Measurements from ENCODE around the gene AMTN. TPM values are rescaled to one million over a fixed set of nuclear protein-coding genes. Genes with fewer than 3 reads are reported as not detected.

The AMTN gene
- total RNA-seq, 1 donor from 2014 or later = not detected

- Mint-ChIP-seq H3K36me3 (ENCODE audit: low read depth) (no peaks in the 10 kb centered on the region), H3K4me1 (ENCODE audit: low read depth) (no peaks in the 10 kb centered on the region), H3K27me3 (ENCODE audit: low read depth) (peaks cover 19% of the 10 kb centered on the region), H3K27ac (ENCODE audit: unreplicated experiment) (no peak overlapping the region), H3K9me3 (ENCODE audit: low read depth) (peaks cover 4% of the 10 kb centered on the region), H3K4me3 (ENCODE audit: unreplicated experiment) (no peak overlapping the region)
- TF ChIP-seq CTCF (IDR thresholded peaks at IDR 0.05) = no peak
- DNase-seq (ENCODE audit: low spot score) = no peak
These were observed 59.0 kb downstream of the AMTN start for GRCh38 chr4:70577220-70577927.

GRCh38 chr4:70581980-70582379, 63.6 kb downstream of the AMTN start:
- H3K36me3 Mint-ChIP-seq (ENCODE audit: low read depth) = no peaks in the 10 kb centered on the region
- no peak for DNase-seq (ENCODE audit: low spot score)
- H3K27me3 Mint-ChIP-seq (ENCODE audit: low read depth) = peaks cover 22% of the 10 kb centered on the region
- H3K9me3 Mint-ChIP-seq (ENCODE audit: low read depth) = no peaks in the 10 kb centered on the region
- no peak for TF ChIP-seq CTCF (IDR thresholded peaks at IDR 0.05)
- H3K4me3 Mint-ChIP-seq (ENCODE audit: unreplicated experiment) = no peak overlapping the region
- no peaks in the 10 kb centered on the region for H3K4me1 Mint-ChIP-seq (ENCODE audit: low read depth)
- no peak overlapping the region for H3K27ac Mint-ChIP-seq (ENCODE audit: unreplicated experiment)

Other genes starting within 250 kb of the AMTN start
- not detected in 3 replicates for gene CABS1, start 183.6 kb upstream of the AMTN start, total RNA-seq
- gene SMR3A, start 157.8 kb upstream of the AMTN start, total RNA-seq = not detected in 3 replicates
- gene SMR3B, start 135.4 kb upstream of the AMTN start, total RNA-seq = not detected in 3 replicates
- gene OPRPN, start 120.6 kb upstream of the AMTN start, total RNA-seq = not detected in 3 replicates
- gene MUC7, start 46.4 kb upstream of the AMTN start, total RNA-seq = not detected in 3 replicates
- gene AMBN, start 73.7 kb downstream of the AMTN start, total RNA-seq = not detected in 3 replicates
- not detected in 3 replicates for gene ENAM, start 110.2 kb downstream of the AMTN start, total RNA-seq
- gene JCHAIN, start 147.9 kb downstream of the AMTN start, total RNA-seq = not detected in 3 replicates
- gene UTP3, start 170.0 kb downstream of the AMTN start, total RNA-seq = 23.8 to 31.2 TPM (median 25.7 TPM) in 3 replicates
- gene RUFY3, start 203.4 kb downstream of the AMTN start, total RNA-seq = 36.3 to 65.4 TPM (median 39.3 TPM) in 3 replicates